SU-DHL-6 (cell line): Measurements from ENCODE around the gene TOP3A.

Experiments
- CTCF ChIP-seq: fragments of 200-600 bp; sonication (generic); IDR thresholded peaks from one replicate; pipeline ENCODE4 v1.5.1; 2017; ENCODE audit warnings: antibody characterized with exemption, mild to moderate bottlenecking, low read length, moderate library complexity; ENCODE audit not compliant: insufficient read depth, poor library complexity, severe bottlenecking
- EZH2phosphoT487 ChIP-seq: fragments of 200-600 bp; sonication (generic), shearing (Covaris generic); conservative IDR thresholded peaks from 2 replicates; pipeline ENCODE4 v1.6.1; 2018; ENCODE audit warnings: mild to moderate bottlenecking, antibody characterized with exemption, low read length, moderate library complexity, mixed read lengths

DNA sequence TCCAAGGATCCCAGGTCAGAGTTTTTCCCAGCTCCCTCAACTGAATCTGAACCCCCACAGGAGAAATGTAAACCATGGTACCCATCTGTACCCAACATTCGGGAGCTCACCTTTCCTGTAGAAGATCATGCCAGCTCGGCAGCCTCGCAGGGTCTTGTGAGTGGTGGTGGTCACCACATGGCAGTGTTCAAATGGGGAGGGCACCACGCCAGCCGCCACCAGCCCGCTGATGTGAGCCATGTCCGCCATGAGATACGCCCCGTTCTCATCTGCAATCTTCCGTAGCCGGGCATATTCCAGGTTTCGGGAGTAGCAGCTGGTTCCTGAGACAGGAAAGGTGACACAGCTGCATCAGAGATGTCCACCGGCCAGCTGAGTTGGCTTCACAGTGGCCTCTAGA, 25.1 kb upstream of the TOP3A start:
- no peak for TF ChIP-seq EZH2phosphoT487
- no peak for TF ChIP-seq CTCF
